HEK293 (cell line): Measurements from ENCODE around the gene EIPR1.

ENCODE experiments used
- CTCF ChIA-PET: fragments of 350-600 bp; formaldehyde crosslinking; extraction: SDS; loops from one replicate; lab custom pipeline; 2021; ENCODE audit warnings: antibody characterized with exemption; lab: Yijun Ruan, JAX
- POLR2A ChIA-PET: fragments of 300-600 bp; formaldehyde crosslinking; extraction: SDS; loops from one replicate; lab custom pipeline; 2020; ENCODE audit warnings: antibody characterized with exemption, inconsistent platforms; lab: Yijun Ruan, JAX
- H3K27ac ChIP-seq: fragments of 200-500 bp; sonication (Bioruptor generic); 2 replicates; pipeline ENCODE4 v1.5.1; 2014; ENCODE audit warnings: low read depth, low read length, control low read depth, inconsistent platforms; ENCODE audit errors: extremely low read depth
- H3K36me3 ChIP-seq, 2 experiments: fragments of 200-500 bp in 1 of 2; sonication (Bioruptor generic) in 1 of 2; 1 replicate in 1 of 2; 2 replicates in 1 of 2; pipeline ENCODE4 v1.5.1; 2014 to 2017; ENCODE audit warnings: inconsistent platforms in 2 of 2, low read length in 2 of 2; ENCODE audit not compliant: control insufficient read depth in 2 of 2, insufficient read depth in 1 of 2
- H3K4me1 ChIP-seq: fragments of 200-500 bp; sonication (Bioruptor generic); 2 replicates; pipeline ENCODE4 v1.5.1; 2014; ENCODE audit warnings: mild to moderate bottlenecking, low read length, inconsistent platforms; ENCODE audit not compliant: control insufficient read depth, insufficient read depth
- H3K4me3 ChIP-seq: 2 replicates; pipeline ENCODE4 v1.5.1; 2011; ENCODE audit warnings: low read depth, mild to moderate bottlenecking, control low read depth, low read length, moderate library complexity
- H3K9me3 ChIP-seq: fragments of 200-500 bp; sonication (Bioruptor generic); 2 replicates; pipeline ENCODE4 v1.5.1; 2014; ENCODE audit warnings: low read depth, low read length, inconsistent platforms; ENCODE audit not compliant: control insufficient read depth, insufficient read depth
- BCL11A ChIP-seq: fragments of 450-650 bp; formaldehyde crosslinking; IDR thresholded peaks from 2 replicates; pipeline ENCODE4 v1.5.1; 2016; ENCODE audit warnings: low read depth, missing biosample characterization, missing genetic modification characterization
- BCL11B ChIP-seq: fragments of 450-650 bp; formaldehyde crosslinking; IDR thresholded peaks from 2 replicates; pipeline ENCODE4 v1.5.1; 2016; ENCODE audit warnings: low read depth, missing biosample characterization, missing genetic modification characterization
- GLI4 ChIP-seq: fragments of 450-650 bp; formaldehyde crosslinking; IDR thresholded peaks from 2 replicates; pipeline ENCODE4 v1.5.1; 2016; ENCODE audit warnings: missing biosample characterization, missing genetic modification characterization
- HIC1 ChIP-seq: fragments of 450-650 bp; formaldehyde crosslinking; IDR thresholded peaks from 2 replicates; pipeline ENCODE4 v1.5.1; 2016; ENCODE audit warnings: missing biosample characterization, missing genetic modification characterization
- SP2 ChIP-seq: fragments of 450-650 bp; formaldehyde crosslinking; IDR thresholded peaks from 2 replicates; pipeline ENCODE4 v1.5.1; 2016; ENCODE audit warnings: missing biosample characterization, missing genetic modification characterization
- ZFP41 ChIP-seq: fragments of 450-650 bp; formaldehyde crosslinking; IDR thresholded peaks from 2 replicates; pipeline ENCODE4 v1.5.1; 2016; ENCODE audit warnings: missing biosample characterization, missing genetic modification characterization, borderline replicate concordance
- ZNF202 ChIP-seq: fragments of 450-650 bp; formaldehyde crosslinking; IDR thresholded peaks from 2 replicates; pipeline ENCODE4 v1.5.1; 2016; ENCODE audit warnings: missing biosample characterization, missing genetic modification characterization, borderline replicate concordance
- ZNF211 ChIP-seq: fragments of 450-650 bp; formaldehyde crosslinking; IDR thresholded peaks from 2 replicates; pipeline ENCODE4 v1.5.1; 2016; ENCODE audit warnings: low read depth, missing biosample characterization, missing genetic modification characterization
- ZNF248 ChIP-seq: fragments of 450-650 bp; formaldehyde crosslinking; IDR thresholded peaks from 2 replicates; pipeline ENCODE4 v1.5.1; 2017; ENCODE audit warnings: missing biosample characterization, missing genetic modification characterization
- ZNF302 ChIP-seq: fragments of 450-650 bp; formaldehyde crosslinking; IDR thresholded peaks from 2 replicates; pipeline ENCODE4 v1.5.1; 2016; ENCODE audit warnings: missing biosample characterization, missing genetic modification characterization, low read depth
- ZNF324 ChIP-seq: fragments of 450-650 bp; formaldehyde crosslinking; IDR thresholded peaks from 2 replicates; pipeline ENCODE4 v1.5.1; 2016; ENCODE audit warnings: missing biosample characterization, missing genetic modification characterization
- ZNF341 ChIP-seq: fragments of 450-650 bp; formaldehyde crosslinking; IDR thresholded peaks from 2 replicates; pipeline ENCODE4; 2016; ENCODE audit warnings: low read depth, missing biosample characterization, missing genetic modification characterization
- ZNF416 ChIP-seq: fragments of 450-650 bp; formaldehyde crosslinking; IDR thresholded peaks from 2 replicates; pipeline ENCODE4 v1.5.1; 2016; ENCODE audit warnings: missing biosample characterization, missing genetic modification characterization
- ZNF513 ChIP-seq: fragments of 450-650 bp; IDR thresholded peaks from 2 replicates; pipeline ENCODE4 v1.5.1; 2018; ENCODE audit warnings: missing biosample characterization, missing genetic modification characterization
- ZNF624 ChIP-seq: fragments of 450-650 bp; formaldehyde crosslinking; IDR thresholded peaks from 2 replicates; pipeline ENCODE4 v1.5.1; 2017; ENCODE audit warnings: missing biosample characterization, missing genetic modification characterization
- ZNF76 ChIP-seq: fragments of 450-650 bp; formaldehyde crosslinking; IDR thresholded peaks from 2 replicates; pipeline ENCODE4; 2016; ENCODE audit warnings: low read depth, missing biosample characterization, missing genetic modification characterization, borderline replicate concordance
- ZNF843 ChIP-seq: fragments of 450-650 bp; formaldehyde crosslinking; IDR thresholded peaks from 2 replicates; pipeline ENCODE4 v1.5.1; 2016; ENCODE audit warnings: missing biosample characterization, missing genetic modification characterization
- ZSCAN16 ChIP-seq: fragments of 450-650 bp; formaldehyde crosslinking; IDR thresholded peaks from 2 replicates; pipeline ENCODE4 v1.5.1; 2016; ENCODE audit warnings: missing biosample characterization, missing genetic modification characterization
- ZSCAN5A ChIP-seq: fragments of 450-650 bp; formaldehyde crosslinking; IDR thresholded peaks from 2 replicates; pipeline ENCODE4 v1.5.1; 2016; ENCODE audit warnings: missing biosample characterization, missing genetic modification characterization

EIPR1 gene

GRCh38 chr2:3314626-3315025 lies 63.0 kb downstream of the EIPR1 start (continued):
- TF ChIP-seq ZNF302 (tag by site-specific recombination) (no peak), ZNF513 (tag by site-specific recombination) (no peak)

GRCh38 chr2:3313781-3314375 lies 63.7 kb downstream of the EIPR1 start:
- POLR2A ChIA-PET = no interaction called here
- no peak overlapping the region for H3K4me3 ChIP-seq
- no peak for TF ChIP-seq ZSCAN16 (tag by site-specific recombination)
- TF ChIP-seq ZNF211 (tag by site-specific recombination) = no peak
- TF ChIP-seq BCL11A = no peak
- TF ChIP-seq ZNF416 = no peak
- no peak for TF ChIP-seq ZNF202
- no peak for TF ChIP-seq ZNF248 (tag by site-specific recombination)
- TF ChIP-seq ZSCAN5A (tag by site-specific recombination) = no peak
- no peak for TF ChIP-seq ZNF843
- TF ChIP-seq SP2 = no peak
- no peak for TF ChIP-seq ZNF76 (tag by site-specific recombination)
- TF ChIP-seq GLI4 = no peak
- TF ChIP-seq ZFP41 (tag by site-specific recombination) = no peak
- CTCF ChIA-PET = no interaction called here
- H3K27ac ChIP-seq = no peak overlapping the region
- H3K36me3 ChIP-seq = peaks cover 0 to 10% of the 10 kb centered on the region in 2 experiments; a peak in 1 of 3 replicates
- H3K4me1 ChIP-seq = no peaks in the 10 kb centered on the region
- no peaks in the 10 kb centered on the region for H3K9me3 ChIP-seq

GRCh38 chr2:3312576-3313345 lies 64.9 kb downstream of the EIPR1 start:
- ChIA-PET POLR2A (no interaction called here), CTCF (no interaction called here)
- Histone ChIP-seq H3K4me3 (no peak overlapping the region), H3K36me3 (peaks cover 0 to 2% of the 10 kb centered on the region in 2 experiments; a peak in 1 of 3 replicates), H3K27ac (no peak overlapping the region), H3K4me1 (no peaks in the 10 kb centered on the region), H3K9me3 (no peaks in the 10 kb centered on the region)
- no peak for TF ChIP-seq ZNF624 (tag by site-specific recombination)
- no peak for TF ChIP-seq ZNF324 (tag by site-specific recombination)
- TF ChIP-seq ZNF341 (tag by site-specific recombination) = no peak
- no peak for TF ChIP-seq BCL11B (tag by site-specific recombination)
- no peak for TF ChIP-seq ZNF302 (tag by site-specific recombination)
- TF ChIP-seq HIC1 (tag by site-specific recombination) = no peak
